Embryonic facial prominence (tissue), 1 donor: ENCODE results near the gene N4BP3.

Experiments
- DNase-seq: peaks from one replicate; pipeline ENCODE4 v3.0.0-alpha.2; 2016; ENCODE audit errors: extremely low spot score

The N4BP3 gene

DNA sequence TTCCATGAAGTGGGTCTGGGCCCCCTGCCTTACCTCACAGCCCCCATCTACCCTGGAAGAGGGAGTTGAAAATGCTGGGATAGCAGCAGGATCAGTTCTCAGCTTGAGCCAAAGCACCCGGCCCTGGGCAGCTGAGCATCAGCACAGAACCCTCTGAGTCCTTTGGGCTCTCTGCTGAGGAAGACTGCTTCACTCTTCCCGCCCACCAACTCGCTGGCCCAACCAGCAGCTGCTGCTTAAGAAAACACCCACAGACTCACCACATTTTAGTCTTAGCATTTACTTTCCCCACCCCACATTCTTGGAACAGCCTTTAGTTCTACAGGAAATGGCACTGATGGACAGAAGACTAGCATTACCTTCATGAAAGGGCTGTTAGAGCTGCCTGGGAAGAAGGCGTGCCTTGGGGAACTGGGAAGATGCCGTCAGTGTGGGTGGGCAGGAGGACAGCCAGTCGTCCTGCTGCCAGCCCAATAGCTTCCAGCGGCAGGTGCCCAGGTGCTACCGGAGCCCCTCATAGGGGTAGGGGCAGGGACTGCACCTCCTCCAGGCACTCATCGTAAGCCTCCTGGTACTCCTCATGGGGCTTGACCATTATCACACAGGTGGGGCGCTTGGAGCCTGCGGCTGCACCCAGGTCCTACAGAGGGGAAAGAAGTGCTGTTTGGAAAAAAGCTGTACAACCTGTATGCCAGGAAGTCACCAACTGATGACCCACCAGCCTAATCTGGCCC, 36.0 kb downstream of the N4BP3 start:
- no peak for DNase-seq

DNA sequence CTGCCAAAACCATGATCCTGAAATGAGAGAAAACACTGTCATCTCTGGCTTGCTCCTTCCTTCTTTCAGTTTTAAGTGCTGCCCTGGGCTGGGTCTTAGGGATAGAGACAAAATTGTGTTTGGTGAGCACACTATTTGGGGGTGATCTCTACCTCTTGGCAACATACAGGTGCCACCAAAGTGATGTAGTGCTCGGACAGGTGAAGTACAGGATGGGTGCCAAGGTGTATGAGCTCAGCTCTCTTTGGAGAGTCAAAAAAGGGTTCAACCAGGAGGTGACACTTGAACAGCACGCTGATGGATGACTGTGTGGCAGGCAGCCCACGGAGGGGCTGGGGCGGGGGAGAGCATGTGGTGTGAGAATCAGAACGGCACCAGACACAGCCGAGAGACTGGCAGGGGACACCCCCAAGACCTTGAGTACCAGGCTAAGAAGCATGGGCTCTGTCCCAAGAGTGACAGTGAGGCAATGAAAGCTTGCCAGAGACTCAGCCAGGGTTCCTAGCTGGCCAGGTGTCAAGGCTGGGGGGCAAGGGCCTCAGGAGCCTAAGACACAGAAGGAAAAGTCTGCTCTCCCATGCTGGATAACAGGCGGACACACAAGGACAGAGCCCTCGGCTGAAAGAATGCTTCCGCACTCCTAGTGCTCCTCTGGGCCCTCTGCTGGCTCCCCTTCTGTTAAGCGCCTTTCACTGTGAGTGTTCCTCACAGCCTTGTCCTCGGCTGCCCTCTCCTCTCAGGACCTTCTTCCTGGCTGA, 37.8 kb downstream of the N4BP3 start:
- no peak for DNase-seq

DNA sequence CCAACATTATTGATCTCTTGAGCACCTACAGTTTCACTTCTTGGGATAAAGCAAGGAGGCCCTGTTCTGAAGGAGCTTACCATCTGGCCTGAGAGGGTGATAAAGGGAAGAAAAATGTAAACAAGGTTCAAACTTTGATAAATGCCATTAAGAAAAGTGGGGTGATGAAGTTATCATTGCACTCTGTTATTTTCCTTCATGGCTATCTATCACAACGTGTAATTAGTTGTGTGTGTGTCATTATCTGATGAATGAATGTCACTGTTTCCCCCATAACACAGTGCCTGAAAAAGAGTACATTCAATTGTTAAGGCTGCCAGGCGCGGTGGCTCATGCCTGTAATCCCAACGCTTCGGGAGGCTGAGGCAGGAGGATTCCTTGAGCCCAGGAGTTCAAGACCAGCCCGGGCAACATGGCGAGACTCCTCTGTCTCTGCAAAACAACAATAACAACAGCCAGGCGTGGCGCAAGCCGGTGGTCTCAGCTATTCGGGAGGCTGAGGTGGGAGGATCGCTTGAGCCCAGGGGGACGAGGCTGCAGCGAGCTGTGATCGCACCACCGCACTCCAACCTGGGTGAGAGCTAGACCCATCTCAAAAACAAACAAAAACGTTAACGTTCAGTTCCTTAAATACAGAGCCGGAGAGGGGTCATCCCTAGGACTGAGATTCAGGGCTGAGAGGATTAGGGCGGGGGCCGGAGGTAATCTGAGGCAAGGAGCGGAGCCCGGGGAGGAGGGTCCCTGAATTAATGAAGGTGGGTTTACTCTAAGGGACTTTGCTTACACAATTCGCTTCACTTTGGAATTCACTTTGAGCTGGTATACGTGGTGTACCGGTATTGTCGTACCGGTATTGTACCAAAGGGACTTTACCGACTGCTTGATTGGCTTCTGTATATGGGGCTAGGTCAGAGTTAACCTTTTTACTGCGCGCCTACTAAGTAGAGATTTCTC, 39.4 kb downstream of the N4BP3 start:
- no peak for DNase-seq

DNA sequence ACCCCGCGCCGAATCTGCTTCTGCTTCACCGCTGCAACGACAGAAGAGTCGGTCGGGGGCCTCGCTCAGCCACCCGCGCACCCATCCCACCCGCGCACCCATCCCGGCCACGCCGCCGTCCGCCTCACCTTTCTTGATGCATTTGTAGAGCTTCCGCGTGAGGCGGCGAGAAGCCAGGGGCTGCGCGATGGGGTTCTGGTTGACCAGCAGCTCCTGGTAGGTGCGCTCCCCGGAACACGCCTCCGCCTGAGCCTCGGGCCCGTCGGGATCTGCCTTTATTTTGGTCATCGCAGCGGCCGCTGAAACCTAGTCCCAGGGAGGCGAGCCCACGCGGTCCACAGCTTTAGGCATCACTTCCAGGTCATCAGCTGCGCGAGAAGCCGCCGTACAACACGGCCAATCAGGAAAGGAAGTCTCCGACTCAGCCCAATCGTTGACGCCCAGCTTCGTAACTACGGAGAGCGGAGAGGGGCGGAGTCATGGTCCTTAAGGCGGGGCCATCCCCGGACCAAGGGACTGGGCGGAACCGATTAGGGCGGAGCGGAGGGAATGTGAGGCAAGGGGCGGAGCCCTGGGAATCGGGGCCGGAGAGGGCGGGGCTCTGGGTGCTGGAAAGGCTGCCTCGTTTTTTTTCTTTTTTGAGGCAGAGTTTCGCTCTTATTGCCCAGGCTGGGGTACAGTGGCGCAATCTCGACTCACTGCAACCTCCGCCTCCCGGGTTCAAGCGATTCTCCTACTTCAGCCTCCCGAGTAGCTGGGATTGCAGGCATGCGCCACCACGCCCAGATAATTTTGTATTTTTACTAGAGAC, 40.4 kb downstream of the N4BP3 start, which contains the start of gene NHP2:
Gene NHP2 (minus strand): TSS at position 356 of the 811 bp plus-strand sequence. CDS start 68 bp downstream, at position 288.
- peak; percentile 97 for DNase-seq

DNA sequence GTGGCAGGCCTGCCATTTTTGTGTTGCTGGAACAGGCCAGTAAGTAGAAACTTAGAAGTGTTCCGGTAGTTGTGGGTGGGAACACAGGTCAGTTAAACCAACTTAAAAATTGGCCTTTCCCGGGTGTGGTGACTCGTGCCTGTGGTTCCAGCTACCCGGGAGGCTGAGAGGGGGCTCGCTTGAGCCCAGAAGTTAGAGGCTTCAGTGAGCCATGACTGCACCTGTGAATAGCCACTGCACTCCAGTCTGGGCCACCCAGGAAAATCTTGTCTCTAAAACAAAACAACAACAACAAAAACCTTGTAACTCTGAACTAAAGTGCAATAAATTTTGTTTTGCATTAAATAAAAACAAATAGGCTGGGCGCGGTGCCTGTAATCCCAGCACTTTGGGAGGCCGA, 41.7 kb downstream of the N4BP3 start:
- DNase-seq: no peak

DNA sequence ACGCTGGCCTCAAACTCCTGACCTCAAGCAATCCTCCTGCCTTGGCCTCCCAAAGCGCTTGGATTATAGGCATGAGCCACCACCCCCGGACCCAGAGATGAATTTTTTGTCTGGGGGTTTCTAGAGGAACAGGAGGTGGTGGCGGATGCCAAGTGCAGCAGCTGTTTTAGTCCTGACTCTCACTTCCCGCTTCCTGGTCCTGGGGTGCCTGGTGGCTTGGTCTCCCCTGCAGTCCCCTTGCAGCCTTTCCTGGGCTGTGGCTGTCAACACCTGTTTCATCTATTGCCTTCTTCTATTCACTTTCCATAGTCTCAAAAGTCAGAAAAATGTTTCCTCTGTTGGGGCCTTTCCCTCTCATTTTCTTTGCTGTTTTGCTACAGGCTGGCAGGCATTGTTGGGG, 46.8 kb downstream of the N4BP3 start:
- DNase-seq: no peak

DNA sequence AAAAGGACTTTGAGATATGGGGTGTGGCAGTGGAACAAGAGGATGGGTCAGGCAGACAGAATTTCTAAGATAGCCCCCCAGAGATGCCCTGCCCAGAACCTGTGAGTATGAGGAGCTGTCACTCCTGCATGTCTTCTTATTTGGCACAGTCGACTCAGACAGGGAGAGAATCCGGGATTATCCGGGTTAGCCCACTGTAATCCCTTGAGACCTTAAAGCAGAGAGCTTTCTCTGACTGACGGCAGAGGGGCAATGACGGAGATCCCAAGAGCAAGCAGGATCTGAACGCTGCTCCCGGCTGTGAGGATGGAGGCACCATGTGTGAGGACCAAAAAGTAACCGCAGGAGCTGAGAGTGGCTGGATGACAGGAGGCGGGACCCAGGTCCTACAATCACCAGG, 49.1 kb downstream of the N4BP3 start:
- DNase-seq: no peak

DNA sequence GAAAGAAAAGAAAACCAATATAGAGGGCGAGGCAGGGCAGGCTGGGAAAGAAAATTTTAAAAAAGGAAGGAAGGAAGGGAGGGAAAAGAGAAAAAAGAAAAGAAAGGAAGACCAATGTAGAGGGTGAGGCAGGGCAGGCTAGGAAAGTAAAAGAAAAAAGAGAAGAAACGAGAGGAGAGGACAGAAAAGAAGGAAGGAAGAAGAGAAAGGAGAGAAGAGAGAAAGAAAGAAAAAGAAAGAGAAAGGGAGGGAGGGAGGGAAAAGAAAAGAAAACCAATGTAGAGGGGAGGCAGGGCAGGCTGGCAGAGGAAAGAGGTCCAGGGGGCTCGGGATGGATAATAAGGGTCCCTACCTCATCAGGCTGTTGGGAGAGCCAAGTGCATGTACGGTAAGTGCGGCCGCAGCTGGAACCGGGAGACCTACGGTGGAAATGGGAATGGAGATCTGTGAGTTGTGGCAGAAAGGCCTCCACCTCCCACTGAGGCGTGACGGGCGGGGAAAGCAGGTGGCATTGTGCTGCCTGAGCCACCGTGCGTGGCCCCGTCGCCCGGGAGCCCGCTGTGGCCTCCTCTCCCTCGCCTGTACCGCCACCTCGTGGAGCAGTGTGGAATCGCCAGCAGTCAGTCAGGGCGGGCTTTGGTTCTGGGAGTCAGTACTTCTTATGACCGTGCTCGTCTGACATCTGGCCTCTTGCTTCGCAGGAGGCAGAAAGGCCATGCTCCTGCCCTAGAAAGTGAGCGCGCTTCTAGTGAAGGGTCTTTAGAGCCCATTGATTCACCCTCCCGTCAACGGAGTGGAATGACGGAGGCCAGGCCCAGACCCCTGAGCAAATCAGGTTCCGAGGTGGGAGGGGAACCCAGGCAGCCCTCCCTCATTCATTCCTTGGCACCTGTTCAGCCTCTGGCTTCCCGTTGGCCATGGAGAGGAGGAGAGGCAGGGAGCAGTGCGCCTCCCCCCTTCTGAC, 50.7 kb downstream of the N4BP3 start:
- DNase-seq: no peak

DNA sequence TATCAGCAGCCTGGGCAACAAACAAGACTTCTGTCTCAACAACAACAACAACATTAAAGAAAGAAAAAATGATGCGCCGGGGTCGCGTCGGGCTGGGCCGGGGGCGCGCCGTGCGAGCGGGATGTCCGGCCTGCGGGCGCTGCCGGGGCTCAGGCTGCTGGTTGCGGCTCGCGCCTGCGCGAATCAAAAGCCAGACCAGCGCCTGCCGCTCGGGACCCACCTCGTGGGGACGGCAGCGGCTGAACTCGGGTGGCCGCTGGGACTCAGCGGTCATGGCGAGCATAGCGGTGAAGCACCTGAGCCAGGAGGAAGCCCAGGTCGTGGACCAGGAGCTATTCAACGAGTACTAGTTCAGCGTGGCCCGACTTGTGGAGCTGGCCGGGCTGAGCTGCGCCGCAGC, 52.2 kb downstream of the N4BP3 start:
- no peak for DNase-seq

DNA sequence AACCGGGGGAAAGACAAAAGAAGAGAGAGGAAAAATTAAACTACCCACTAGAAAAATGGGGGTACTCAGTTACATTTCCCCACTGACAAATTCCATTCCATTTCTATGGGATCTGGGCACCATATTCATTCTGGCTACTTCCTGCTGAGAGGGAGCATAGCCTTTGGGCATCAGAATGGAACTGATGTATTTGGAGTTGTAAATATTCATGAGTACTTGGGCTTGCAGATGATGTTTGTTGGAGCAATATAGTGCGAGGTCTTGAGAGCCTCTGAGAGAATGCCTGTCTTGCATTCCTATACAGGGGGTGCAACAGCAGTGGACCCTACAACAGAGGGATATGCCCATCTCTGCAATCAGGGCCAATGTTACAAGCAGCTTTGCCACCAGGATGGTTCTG, 57.1 kb downstream of the N4BP3 start:
- DNase-seq: no peak

DNA sequence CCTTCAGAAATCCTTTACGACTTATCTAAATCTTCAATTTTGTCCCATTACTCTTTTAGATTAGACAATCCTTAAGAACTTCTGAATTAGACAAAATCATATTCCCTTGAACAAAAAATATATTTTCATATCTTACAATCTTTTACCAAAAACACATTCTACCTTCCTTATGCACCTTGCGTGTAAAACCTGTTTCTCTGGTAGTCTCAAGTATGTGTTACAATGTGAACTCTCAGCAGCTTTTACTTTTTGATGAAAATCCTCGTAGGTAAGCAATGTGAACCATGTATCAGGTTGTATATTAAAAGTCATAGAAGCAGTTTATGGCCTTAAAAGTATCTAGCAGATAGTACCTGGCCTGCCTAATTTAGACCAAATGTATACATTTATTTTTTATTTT, 61.1 kb downstream of the N4BP3 start:
- no peak for DNase-seq
